ENCODE measurements around the gene CCDC91.
A peak's percentile ranks its signal among the peaks of the same experiment; 100 is the strongest.
"Not testable (repeated sequence)": the region's sequence is repeated elsewhere in the genome, so short reads cannot be mapped to it uniquely, and the experiment has no call there.

Gene CCDC91

DNA sequence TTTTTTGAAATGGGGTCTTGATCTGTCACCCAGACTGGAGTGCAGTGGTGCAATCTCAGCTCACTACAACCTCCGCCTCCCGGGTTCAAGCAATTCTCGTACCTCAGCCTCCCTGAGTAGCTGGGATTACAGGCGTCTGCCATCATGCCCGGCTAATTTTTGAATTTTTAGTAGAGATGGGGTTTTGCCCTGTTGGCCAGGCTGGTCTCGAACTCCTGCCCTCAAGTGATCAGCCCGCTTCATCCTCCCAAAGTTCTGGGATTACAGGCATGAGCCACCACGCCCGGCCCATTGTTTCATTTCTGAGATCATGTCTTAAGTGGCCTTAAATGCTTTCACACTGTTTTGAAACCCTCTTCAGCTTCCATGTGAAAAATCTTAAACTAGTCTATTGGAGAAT, 281.5 kb downstream of the CCDC91 start:
- not testable (repeated sequence) for DNase-seq

DNA sequence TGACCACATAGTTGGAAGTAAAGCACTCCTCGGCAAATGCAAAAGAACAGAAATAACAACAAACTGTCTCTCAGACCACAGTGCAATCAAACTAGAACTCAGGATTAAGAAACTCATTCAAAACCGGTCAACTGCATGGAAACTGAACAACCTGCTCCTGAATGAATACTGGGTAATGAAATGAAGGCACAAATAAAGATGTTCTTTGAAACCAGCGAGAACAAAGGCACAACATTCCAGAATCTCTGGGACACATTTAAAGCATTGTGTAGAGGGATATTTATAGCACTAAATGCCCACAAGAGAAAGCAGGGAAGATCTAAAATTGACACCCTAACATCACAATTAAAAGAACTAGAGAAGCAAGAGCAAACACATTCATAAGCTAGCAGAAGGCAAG, 285.9 kb downstream of the CCDC91 start:
- not testable (repeated sequence) for DNase-seq

DNA sequence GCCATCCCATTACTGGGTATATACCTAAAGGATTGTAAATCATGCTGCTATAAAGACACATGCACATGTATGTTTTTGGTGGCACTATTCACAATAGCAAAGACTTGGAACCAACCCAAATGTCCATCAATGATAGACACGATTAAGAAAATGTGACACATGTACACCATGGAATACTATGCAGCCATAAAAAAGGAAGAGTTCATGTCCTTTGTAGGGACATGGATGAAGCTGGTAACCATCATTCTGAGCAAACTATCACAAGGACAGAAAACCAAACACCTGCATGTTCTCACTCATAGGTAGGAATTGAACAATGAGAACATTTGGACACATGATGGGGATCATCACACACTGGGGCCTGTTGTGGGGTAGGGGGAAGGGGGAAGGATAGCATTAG, 288.8 kb downstream of the CCDC91 start:
- not testable (repeated sequence) for DNase-seq

DNA sequence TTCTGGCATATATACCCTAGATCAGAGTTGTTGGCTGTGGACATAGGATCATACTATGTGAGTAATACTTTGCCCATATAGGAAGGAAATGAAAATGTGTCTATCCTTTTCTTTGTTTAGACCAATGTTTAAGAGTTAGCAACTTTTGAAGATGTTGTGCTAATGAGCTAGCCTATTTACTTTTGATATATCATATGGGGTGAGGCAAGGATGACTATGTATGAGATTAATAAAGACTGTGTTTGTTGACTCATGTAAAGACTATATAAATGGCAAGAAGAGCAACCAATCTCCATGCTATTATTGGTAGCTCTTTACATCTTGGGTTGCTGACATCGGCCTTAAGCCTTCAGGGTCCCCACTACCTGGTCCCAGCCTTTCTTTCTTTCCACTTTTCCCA, 289.4 kb downstream of the CCDC91 start:
- DNase-seq = no peak

DNA sequence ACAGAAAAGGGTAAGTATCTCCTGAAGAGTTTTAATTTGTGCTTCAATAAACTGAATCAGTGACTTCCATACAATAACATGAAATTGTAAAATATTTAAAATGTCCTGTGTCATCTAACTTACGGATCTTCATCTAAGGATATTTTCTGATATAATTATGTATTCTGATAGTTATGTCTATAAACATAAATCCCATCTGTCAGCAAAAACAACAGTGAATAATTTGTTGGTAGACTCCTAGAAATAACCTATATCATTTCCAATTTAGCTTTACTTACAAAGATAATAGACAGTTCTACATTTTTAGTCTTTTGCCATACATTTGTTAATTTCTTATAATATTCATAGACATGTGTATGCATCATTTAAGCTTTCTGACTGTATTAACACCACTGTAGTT, 293.9 kb downstream of the CCDC91 start:
- no peak for DNase-seq

DNA sequence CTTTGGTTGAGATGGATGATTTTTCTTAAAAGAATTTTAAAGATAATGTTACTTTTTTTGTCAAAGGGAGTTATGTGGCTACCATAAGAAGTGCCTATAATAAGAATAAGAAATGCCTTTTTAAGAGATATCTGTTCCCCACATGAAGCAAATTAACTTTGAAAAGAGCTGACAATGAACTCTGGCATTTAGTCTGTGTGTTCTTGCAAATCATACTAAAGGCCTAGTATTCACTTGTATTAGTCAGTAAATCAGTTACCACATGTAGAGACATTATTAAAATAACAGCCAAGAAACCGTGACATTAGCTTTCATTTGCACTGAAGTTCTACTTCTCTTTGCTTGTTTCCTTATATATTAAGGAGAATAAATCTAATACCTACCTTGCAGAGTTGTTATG, 296.3 kb downstream of the CCDC91 start:
- no peak for DNase-seq

DNA sequence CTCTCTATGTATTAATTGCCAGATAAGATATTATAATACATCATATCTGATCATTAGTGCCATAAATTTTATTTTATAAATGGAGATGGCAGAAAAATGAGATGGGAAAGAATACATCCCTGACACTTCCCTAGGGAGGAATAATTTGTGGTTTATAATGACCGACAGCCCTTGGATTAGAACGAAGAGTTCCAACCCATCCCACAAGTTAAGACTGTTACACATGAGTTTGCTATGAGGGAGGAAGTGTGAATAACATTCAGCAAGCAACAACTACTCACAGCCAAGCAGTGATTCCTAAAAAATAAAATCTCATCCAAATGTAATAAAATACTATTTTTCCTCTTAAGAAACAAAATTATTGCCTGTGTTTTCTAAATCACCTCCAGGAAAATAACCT, 299.0 kb downstream of the CCDC91 start:
- no peak for DNase-seq

DNA sequence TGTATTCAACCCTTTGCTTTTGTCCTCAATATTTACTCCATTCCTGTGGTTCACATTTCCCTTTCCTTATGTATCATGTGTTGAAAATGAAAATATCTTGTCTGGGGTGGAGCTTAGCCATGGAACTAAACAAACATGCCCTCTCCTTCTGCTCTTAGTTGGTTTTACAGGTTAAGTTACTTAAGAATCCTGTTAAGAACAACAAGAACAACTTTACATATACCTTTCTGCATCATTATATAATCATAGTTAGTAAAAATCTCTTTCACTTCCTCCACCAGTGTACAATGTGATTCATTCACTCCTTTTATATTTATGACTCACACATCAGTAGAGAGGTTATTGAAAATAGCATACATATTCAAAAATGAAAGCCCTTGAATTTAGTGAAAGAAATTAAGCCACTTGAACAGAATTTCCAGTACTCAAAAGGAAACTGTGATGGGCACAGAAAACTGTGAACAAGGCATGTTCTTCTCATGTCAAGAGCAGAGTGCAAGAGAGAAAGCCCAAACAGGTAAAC, 307.7 kb downstream of the CCDC91 start:
- peak; percentile 9 for DNase-seq

DNA sequence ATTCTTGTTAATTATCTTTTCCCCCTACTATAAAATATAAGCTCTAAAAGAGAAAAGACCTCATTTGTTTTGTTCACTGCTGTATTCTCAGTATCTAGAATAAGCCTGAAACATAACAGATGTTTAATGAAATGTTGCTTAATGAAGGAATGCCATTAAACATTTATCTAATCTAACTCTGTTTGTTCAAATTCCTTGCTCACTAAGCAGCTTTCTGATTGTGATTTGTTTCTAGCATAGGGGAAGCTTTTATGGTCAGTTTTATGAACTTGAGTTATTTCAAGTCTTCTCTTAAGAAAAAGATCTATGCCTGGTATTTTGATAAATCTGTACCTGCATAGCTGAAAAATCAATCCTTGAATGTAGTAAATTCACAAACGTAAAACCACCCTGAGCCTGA, 308.6 kb downstream of the CCDC91 start:
- no peak for DNase-seq

DNA sequence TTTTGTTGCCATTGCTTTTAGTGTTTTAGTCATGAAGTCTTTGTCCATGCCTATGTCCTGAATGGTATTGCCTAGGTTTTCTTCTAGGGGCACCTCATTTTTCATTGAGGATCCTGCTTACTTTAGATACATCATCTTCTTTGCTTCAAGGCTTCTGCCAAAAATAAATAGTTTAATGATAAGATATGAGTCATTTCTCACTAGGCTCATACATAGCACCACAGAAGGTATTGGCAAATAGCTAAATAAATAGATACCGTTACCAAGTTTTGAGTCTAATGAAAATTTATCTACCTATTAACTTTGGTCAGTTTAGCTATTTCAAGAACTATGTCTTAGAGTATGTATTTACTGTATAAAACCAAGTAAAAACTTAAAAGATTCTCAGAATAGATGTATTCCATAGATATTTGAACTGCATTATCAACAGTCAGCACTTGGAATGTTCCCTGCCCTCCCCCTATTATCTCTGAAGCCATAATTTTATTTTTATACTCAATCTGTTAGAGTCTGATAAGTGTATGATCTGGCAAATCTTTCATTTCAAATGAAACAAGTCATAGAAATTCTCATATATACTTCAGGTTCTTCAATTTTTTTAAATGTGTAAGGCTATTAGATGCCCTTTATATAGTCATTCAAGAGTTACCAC, 310.2 kb downstream of the CCDC91 start:
- no peak for DNase-seq

DNA sequence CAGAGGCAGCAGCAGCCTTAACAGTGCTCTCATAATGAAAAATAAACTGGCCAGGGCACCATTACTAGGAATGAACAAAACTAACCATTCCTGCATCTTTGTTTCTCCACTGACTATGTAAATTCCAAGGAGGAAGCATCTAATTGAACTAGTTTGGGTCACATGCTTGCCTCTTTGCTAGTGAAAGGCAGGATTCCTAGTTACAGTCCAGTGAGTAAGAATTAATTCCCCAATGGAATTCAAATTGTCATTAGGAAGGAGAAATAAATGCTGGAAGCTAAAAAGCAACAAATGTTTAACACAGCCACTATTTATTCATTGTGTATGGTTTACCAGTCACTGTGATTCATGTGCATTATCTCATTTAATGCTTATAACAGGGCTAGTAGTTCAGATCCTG, 316.0 kb downstream of the CCDC91 start:
- DNase-seq = no peak

DNA sequence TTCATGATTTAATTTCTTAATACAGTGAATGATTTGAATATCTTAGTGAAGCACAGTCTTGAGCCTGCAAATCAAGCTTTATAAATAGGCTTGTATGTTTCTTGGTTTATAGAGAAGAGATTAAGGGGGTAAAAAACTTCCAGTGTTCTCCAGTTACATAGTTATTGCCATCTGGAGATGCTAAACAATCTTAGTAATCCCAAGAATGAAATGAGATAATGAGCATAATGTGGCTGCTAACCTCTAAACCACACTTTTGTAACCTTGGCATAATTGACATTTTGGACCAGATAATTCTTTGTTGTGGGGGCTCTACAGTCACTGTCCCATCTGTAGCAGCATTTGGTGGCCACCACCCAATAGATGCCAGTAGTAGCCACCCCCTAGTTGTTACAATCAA, 316.8 kb downstream of the CCDC91 start:
- no peak for DNase-seq

DNA sequence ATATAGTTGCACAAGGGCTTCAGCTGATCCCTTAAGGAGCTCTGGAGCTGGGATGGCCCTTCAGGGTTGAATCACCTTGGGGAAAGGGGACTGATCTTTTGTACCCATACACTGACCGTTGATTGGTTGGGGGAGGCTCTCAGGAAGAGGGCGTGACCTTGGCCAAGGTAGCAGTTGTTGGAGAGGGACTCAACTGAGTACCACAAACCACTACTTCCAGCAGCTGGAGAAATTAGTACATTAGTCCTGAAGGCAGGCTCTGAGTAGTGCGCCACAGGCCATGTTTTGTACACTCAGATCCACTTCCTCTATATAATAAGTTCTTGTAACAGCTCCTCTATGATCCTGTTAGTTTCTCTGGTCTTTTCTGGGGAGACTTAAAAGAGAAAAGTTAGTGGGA, 317.6 kb downstream of the CCDC91 start:
- DNase-seq = peak; percentile 32

DNA sequence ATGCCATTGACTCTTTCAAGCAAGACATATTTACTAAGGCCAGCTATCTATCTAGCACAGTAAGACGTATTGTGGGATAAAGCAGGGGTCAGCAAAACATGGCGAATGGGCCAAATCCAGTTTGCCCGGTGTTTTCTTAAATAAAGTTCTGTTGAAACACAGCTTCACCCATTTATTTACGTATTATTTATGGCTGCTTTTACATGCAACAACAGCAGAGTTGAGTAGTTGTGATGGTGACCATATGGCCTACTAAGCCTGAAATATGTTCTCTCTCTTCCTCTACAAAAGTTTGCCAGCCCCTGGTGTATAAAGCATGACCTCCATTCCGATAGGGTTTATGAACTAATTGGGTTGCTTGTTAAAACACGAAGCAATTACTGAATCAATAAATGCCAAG, 322.1 kb downstream of the CCDC91 start:
- no peak for DNase-seq

DNA sequence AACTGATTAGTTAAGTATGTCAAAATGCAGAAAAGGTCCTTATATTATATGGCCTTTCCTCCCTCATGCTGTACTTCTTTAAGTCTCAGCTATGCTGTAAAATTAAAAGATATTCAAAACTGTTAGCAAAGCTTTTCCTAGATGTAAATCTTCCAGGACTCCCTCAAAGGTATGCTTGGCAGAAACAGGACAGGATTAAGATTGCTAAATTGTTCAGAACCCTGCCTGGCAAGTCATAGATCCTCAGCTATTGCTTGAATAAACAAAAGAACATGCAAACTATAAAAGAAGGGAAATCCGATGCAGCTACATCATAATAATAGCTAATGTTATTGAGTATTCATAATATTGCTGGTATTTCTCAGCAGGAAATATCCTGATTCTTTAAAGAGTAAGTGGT, 322.6 kb downstream of the CCDC91 start:
- DNase-seq = no peak

DNA sequence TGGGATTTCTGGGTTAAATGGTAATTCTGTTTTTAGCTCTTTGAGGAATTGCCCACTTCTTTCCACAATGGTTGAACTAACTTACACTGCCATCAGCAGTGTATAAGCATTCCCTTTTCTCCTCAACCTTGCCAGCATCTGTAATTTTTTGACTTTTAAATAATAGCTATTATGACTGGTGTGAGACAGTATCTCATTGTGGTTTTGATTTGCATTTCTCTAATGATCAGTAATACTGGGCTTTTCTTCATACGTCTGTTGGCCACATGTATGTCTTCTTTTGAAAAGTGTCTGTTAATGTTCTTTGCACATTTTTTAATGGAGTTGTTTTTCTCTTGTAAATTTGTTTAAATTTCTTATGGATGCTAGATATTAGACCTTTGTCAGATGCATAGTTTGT, 323.7 kb downstream of the CCDC91 start:
- DNase-seq = no peak

DNA sequence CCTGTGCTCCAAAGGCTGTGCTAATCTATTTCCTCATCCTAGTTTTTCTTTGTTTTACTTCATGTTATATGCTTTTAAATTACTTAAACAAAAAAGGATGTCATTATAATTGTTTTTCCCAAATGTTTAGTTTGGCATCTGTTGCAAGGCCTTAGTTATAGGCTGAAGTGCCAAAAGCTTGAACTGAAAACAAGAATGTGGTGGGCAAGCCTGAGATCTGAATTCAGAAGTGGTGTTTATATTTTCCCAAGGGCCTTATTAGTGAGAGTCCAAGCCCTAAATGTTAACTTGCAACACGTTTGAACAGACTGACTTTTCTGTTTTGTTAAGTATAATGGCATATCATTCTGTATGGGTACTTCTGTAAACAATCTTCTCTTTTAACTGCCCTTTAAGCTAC, 326.8 kb downstream of the CCDC91 start:
- no peak for DNase-seq

DNA sequence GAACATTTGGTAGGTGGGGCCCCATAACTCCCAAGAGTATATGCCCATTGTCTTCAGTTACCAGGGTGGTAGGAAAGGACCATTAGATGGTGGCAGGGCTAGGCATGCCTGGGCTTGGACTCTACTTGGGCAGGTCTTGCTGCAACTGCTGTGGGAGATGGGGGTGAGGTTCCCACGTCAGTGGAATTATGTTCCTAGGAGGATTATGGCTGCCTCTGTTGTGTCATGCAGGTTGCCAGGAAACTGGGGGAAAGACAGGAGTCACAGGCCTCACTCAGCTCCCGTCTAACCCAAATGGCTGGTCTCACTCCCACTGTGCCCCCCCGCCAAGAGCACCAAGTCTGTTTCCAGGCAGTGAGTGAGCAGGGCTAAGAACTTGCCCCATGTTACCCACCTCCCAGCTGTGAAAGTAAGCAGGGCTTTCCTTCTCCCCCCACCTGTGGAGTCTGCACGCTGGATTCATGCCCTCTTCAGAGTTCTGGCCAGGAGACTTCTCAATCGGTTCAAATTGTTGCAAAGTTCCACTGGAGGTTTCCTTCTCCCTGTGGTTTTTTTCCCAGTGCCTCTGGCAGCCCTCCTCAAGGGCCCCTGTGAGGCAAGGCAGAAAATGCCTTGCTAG, 337.5 kb downstream of the CCDC91 start:
- no peak for DNase-seq

DNA sequence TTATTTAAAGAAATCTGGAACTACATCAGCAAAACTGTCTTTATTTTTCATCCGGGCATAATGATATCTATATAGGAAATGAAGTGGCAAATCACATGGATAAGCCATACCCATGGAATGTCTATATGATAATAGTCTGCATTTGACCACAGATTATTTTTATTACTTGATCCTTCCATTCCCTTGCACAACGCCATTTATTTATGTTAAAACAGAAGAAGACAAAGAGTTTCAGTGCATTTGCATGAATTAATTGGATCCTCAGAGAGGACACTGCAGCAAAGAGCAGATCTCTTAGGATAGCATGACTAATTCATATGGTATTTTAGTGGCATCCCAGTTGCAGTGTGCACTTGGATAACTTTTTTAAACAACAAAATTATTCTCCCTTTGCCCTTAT, 345.0 kb downstream of the CCDC91 start:
- no peak for DNase-seq

DNA sequence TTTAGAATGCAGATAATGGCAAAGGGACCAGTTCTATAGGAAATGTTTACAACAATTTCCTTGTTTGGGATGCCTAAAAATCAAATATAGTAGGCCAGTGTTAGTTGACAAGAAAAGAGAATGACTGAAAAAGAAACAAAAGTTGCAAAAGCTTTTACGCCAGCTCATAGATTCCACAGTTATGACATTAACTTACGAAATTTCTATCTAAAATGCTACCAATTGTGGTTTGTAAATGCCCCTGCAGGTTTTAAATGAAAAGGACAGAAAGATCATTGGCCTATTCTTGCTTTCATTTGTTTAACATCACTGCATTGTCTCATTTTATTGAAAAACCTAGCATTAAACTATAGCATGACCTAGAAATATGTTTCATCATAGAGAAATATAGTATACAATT, 345.8 kb downstream of the CCDC91 start:
- DNase-seq = peak; percentile 83

DNA sequence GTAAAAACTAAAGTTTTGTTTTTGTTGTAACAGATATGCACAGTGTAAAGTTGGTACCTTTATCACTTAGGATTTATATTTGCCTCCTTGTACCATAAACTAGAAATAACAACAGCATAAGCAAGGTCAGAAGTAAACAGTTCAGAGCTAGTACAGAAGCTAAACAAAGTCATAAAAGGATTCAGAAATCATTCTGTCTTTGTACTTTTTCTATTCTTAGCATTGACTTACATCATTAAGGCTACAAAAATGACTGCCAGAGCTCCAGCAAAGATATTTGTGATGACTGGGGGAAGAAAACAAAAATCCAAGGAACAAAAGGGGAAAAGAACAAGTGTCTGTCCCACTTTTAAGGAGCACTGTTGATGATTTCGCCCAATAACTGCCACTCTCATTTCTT, 347.2 kb downstream of the CCDC91 start:
- DNase-seq = no peak

DNA sequence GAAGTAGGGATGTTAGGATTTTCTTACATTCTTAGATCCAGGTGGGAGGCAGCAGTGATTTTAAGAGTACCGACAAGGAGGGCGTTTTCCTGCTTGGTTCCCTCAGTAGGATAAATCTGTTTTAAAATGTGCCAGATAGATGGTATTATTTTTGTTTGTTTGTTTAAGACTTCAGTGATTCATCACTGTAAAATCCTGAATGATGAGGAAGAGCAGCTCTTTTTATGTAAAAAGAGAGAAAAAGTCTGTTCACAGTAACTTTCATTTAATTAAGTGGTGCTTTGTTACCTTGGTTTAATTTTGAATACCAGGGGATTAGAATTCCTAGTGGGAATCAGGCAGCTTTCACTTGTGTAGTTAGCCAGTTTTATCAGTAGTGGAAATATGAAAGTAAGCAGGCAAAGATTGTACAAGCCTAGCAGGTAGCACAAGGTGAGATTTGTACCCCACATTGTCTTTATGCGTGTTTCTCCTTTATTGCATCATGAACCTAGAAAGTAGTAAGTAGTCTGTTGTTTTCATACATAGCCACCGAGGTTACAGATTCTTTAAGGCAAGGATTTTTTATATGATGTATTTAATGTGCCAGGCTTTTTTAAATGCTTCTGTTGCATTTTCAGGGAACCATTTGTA, 349.6 kb downstream of the CCDC91 start:
- no peak for DNase-seq

DNA sequence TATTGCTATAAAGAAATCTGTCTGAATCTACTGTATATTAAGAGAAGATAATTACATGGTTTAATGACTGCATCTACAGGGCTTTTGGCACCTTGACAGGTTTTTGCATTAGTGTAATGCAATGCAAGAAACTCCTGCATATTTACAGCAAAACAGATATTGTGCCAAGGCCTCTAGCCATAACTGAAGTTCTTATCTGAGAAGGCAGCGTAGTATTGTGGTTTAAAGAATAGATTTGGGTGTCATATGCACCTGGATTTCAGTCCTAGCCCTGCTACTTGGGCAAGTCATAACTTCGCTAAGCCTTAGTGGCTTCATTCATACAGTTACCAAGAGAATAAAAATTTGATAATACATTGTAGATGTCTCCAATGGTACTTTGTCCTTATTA, 350.1 kb downstream of the CCDC91 start:
- no peak for DNase-seq
